ENCODE data around the gene CACNA1B.

DNA sequence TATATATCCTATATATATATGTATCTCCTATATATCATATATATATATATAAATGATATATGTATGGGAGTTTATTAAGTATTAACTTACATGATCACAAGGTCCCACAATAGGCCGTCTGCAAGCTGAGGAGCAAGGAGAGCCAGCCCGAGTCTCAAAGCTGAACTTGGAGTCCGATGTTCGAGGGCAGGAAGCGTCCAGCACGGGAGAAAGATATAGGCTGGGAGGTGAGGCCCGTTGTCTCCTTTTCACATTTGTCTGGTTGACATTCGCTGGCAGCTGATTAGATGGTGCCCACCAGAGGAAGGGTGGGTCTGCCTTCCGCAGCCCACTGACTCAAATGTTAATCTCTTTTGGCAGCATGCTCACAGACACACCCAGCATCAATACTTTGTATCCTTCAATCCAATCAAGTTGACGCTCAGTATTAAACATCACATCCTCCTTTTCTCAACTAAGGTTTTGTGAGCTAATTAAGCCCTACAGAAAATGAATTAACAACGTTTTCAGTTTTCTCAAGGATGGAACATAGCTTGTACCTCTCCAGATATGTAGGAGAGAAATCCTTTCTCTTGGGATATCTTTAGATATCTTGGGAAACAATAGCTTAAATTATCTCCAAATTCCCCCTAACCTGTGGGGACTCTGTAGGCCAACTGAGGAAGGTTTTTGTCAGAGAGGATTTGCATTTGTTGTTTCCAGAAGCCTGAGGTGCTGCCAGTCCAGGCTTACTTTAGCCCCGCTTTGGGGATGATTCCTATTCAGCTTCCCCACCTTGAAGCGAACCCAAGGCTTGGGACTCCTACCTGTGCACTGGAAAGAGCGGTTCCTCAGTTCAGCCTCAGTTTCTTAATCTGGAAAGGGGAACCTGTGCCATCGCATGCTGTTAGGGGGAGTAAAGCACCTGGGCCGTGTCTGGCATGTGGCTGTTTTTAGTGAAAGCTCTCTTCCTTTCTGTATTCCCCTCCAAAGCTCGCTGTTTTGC is 163.2 kb downstream of the CACNA1B start:
- no peak for TF ChIP-seq EZH2 (IDR thresholded peaks at IDR 0.05; ENCODE audit: low read length, missing control alignments)
- TF ChIP-seq, protein P1, sequence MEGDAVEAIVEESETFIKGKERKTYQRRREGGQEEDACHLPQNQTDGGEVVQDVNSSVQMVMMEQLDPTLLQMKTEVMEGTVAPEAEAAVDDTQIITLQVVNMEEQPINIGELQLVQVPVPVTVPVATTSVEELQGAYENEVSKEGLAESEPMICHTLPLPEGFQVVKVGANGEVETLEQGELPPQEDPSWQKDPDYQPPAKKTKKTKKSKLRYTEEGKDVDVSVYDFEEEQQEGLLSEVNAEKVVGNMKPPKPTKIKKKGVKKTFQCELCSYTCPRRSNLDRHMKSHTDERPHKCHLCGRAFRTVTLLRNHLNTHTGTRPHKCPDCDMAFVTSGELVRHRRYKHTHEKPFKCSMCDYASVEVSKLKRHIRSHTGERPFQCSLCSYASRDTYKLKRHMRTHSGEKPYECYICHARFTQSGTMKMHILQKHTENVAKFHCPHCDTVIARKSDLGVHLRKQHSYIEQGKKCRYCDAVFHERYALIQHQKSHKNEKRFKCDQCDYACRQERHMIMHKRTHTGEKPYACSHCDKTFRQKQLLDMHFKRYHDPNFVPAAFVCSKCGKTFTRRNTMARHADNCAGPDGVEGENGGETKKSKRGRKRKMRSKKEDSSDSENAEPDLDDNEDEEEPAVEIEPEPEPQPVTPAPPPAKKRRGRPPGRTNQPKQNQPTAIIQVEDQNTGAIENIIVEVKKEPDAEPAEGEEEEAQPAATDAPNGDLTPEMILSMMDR (conservative IDR thresholded peaks at IDR 0.05 in 1 of 2, IDR thresholded peaks at IDR 0.05 in 1 of 2; ENCODE audit: low read depth in 1 of 2, low read length in 2 of 2) = no peak

Measured in fibroblast of lung (primary cell).